KMS-11 (cell line): Measurements from ENCODE around the gene PLCB4.
A peak's percentile ranks its signal among the peaks of the same experiment; 100 is the strongest.

Experiments
- H2AFZ ChIP-seq: fragments of 200-600 bp; sonication (generic); 2 replicates; pipeline ENCODE4 v1.6.1; 2016; ENCODE audit warnings: antibody characterized with exemption, mixed run types, low read depth
- H3K27ac ChIP-seq: fragments of 200-600 bp; sonication (generic); 2 replicates; pipeline ENCODE4 v1.6.1; 2016; ENCODE audit warnings: mild to moderate bottlenecking, mixed run types
- H3K27me3 ChIP-seq: fragments of 200-600 bp; sonication (generic); 2 replicates; pipeline ENCODE4 v1.6.1; 2017; ENCODE audit warnings: mild to moderate bottlenecking, low read depth, mixed run types, moderate library complexity; ENCODE audit not compliant: insufficient read depth
- H3K36me3 ChIP-seq: fragments of 200-600 bp; sonication (generic); 2 replicates; pipeline ENCODE4 v1.6.1; 2017; ENCODE audit warnings: mild to moderate bottlenecking, mixed run types; ENCODE audit not compliant: insufficient read depth
- H3K4me1 ChIP-seq: fragments of 200-600 bp; sonication (generic); 2 replicates; pipeline ENCODE4 v1.6.1; 2016; ENCODE audit warnings: mild to moderate bottlenecking, low read depth, mixed run types; ENCODE audit not compliant: poor library complexity, severe bottlenecking
- H3K4me2 ChIP-seq: fragments of 200-600 bp; sonication (generic); 2 replicates; pipeline ENCODE4 v1.7.0; 2016; ENCODE audit warnings: mild to moderate bottlenecking, mixed run types
- H3K4me3 ChIP-seq: fragments of 200-600 bp; sonication (generic); IDR thresholded peaks from 2 replicates; pipeline ENCODE4 v1.6.1; 2017; ENCODE audit warnings: low read depth, low read length, mixed read lengths; ENCODE audit not compliant: insufficient read depth
- H3K79me2 ChIP-seq: fragments of 200-600 bp; sonication (generic); 2 replicates; pipeline ENCODE4 v1.6.1; 2016; ENCODE audit warnings: low read depth, mixed run types; ENCODE audit not compliant: insufficient read depth
- H3K9ac ChIP-seq: fragments of 200-600 bp; sonication (generic); 2 replicates; pipeline ENCODE4 v1.6.1; 2016; ENCODE audit warnings: mild to moderate bottlenecking, mixed run types
- H4K20me1 ChIP-seq: fragments of 200-600 bp; sonication (generic); 2 replicates; pipeline ENCODE4 v1.6.1; 2016; ENCODE audit warnings: mild to moderate bottlenecking, mixed run types; ENCODE audit not compliant: insufficient read depth
- CTCF ChIP-seq: fragments of 200-600 bp; sonication (generic); conservative IDR thresholded peaks from 2 replicates; pipeline ENCODE4 v1.6.1; 2017; ENCODE audit warnings: low read depth, mild to moderate bottlenecking, antibody characterized with exemption, low read length, moderate library complexity, mixed read lengths

The PLCB4 gene

DNA sequence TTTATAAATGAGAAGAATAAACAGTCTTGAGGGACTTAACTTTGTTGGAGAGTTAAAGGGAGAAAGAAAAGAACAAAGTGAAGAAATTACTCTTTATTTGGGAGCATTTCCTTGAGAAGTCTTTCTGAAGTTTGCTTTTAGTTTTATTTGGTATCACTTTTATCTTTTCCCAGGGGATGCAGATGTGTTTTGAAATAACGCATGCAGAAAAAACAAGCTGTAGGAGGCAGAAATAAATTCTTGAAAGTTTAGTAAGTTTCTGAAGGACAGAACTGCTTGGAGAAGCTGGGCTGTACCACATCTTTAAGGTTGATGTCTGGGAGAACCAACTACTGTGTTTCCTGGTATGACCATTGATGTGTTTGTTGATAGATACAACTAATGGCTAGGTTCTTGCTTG is 75.0 kb downstream of the PLCB4 start:
- no peak for TF ChIP-seq CTCF
- Histone ChIP-seq H3K9ac (no peak overlapping the region), H3K36me3 (no peaks in the 10 kb centered on the region), H3K79me2 (no peaks in the 10 kb centered on the region), H3K4me1 (peaks cover 36% of the 10 kb centered on the region), H4K20me1 (no peaks in the 10 kb centered on the region), H3K4me3 (no peak overlapping the region), H3K27me3 (no peaks in the 10 kb centered on the region), H3K4me2 (no peak overlapping the region), H2AFZ (no peak overlapping the region), H3K27ac (no peak overlapping the region)

DNA sequence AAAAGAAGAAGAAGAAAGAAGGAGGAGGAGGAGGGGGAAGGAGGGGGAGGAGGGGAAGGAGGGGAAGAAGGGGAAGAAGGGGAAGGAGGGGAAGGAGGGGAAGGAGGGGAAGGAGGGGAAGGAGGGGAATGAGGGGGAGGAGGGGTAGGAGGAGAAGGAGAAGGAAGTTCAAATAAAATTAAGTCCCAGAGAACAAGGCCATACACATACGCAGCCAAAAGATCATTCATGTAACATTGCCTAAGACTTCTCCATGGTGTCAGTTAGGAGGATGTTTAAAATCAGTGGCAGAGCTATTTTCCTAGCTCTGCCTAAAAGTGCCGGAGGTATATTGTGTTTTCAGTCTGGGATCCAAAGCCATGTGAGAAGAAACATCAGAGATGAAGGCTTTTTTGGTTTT is 75.8 kb downstream of the PLCB4 start:
- H3K9ac ChIP-seq = no peak overlapping the region
- TF ChIP-seq CTCF = no peak

GRCh38 chr20:9145142-9145541 is 76.3 kb downstream of the PLCB4 start:
- Histone ChIP-seq H3K9ac (no peak overlapping the region), H3K79me2 (no peaks in the 10 kb centered on the region), H3K4me2 (peak overlapping the region; percentile 54; the same call in 1 of the 2 replicates), H3K27ac (no peak overlapping the region), H3K36me3 (no peaks in the 10 kb centered on the region), H4K20me1 (no peaks in the 10 kb centered on the region), H3K4me3 (no peak overlapping the region), H3K27me3 (no peaks in the 10 kb centered on the region), H2AFZ (no peak overlapping the region), H3K4me1 (peaks cover 36% of the 10 kb centered on the region)
- TF ChIP-seq CTCF = no peak

More for the DNA sequence above, 75.8 kb downstream of the PLCB4 start:
- H3K36me3 ChIP-seq = no peaks in the 10 kb centered on the region
- no peak overlapping the region for H2AFZ ChIP-seq
- H4K20me1 ChIP-seq = no peaks in the 10 kb centered on the region
- peak overlapping the region; percentile 54; the same call in 1 of the 2 replicates for H3K4me2 ChIP-seq
- no peaks in the 10 kb centered on the region for H3K27me3 ChIP-seq
- H3K4me1 ChIP-seq = peaks cover 36% of the 10 kb centered on the region
- no peaks in the 10 kb centered on the region for H3K79me2 ChIP-seq
- no peak overlapping the region for H3K27ac ChIP-seq
- H3K4me3 ChIP-seq = no peak overlapping the region

DNA sequence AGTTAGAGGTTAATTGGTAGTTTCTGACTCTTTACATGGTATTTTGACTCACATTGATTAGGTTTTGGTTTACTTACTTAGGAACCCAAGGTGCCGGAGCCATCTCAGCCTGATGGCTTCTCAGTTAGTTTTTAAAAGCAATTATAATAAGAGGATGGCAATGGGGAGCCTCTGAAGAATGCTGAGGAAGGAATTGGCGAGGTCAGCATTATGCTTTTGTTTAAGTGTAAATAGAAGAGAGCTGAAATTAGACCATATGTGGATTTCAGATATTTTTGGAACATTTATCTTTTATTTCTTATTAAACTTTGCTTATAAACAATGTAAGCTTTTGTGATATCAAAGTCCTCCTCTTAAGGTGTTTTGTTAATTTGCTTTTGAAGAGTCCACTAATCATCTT is 77.8 kb downstream of the PLCB4 start:
- H2AFZ ChIP-seq = no peak overlapping the region
- peak overlapping the region; percentile 54 for H3K4me2 ChIP-seq
- H3K27me3 ChIP-seq = no peaks in the 10 kb centered on the region
- no peak overlapping the region for H3K4me3 ChIP-seq
- H3K4me1 ChIP-seq = peaks cover 36% of the 10 kb centered on the region
- no peaks in the 10 kb centered on the region for H4K20me1 ChIP-seq
- no peaks in the 10 kb centered on the region for H3K79me2 ChIP-seq
- H3K36me3 ChIP-seq = no peaks in the 10 kb centered on the region
- H3K27ac ChIP-seq = peak overlapping the region; percentile 60; the same call in 1 of the 2 replicates
- H3K9ac ChIP-seq = no peak overlapping the region
- no peak for TF ChIP-seq CTCF
